Activated CD4-positive, alpha-beta T cell treated with anti-CD3 and anti-CD28 coated beads, Interleukin-2, amount 50 U/mL, for 48 hours (primary cell): ENCODE measurements around the gene KCNIP3.
"Not testable (repeated sequence)": the region's sequence is repeated elsewhere in the genome, so short reads cannot be mapped to it uniquely, and the experiment has no call there.

Source experiments
- DNase-seq, 2 experiments: peaks; one replicate each; pipeline ENCODE4 v3.0.0-alpha.2; 2020

KCNIP3 gene

DNA sequence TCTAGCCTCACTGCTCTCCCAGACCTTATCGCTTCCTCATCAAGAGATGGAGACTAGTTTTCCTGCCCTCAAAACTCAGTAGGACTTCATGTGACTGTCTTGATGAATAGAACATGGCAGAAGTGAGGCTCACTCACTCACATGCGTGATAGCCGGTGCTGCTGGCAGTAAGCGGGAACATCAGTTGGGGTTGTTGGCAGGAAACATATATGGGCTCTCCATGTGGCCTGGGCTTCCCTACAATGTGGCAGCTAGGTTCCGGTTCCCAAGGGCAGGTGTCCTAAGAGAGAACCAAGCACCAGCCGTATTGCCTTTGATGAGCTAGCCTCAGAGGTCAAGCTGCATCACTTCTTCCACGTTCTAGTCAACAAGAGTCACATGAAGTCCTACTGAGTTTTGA lies 90.2 kb downstream of the KCNIP3 start:
- no peak for DNase-seq

DNA sequence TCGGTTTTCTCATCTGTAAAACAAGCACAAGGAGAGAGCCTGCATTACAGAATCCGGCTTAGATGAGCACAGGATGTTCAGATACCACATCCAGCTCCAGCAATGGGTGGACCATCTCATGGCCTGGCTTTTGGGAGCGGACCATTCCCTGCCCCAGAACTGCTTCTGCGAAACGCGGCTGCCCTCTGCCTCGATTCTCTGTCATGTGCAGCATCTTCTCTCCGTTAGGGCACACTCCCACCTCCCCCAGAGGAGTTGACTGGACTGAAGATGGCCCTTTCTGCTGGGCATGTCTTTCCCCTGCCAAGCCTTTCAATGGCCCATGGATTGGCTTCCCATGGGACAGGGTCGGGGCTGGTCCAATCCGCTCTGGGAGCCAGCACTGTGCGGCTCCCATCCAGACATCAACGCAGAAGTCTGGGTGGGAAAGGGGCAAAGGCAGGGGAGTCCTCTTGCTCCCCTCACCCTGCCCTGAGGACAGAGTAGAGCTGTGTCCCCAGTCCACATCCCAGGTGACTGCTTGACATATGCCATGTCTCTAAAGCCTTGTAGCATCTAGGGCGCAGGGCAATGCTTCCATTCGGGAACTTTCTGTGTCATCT lies 91.0 kb downstream of the KCNIP3 start:
- DNase-seq, result no peak

DNA sequence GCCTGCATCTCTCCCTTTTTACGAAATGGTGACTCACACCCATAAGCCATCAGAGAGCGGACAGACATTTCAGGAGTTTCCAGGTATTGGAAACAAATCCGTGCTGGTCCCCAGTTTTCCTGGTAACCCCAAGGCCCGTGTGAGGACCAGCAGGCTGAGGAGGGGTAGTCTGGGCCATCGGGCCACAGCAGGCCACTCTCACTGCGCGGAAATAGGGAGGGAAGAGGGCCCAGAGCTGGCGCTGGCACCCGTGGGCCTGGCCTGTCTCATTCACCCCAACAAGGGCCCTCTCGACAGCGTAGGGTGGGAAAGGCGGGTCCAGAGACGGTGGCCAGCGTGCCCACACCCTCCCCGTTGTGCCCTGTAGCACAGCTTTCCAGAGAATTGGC lies 91.7 kb downstream of the KCNIP3 start:
- DNase-seq, result no peak

DNA sequence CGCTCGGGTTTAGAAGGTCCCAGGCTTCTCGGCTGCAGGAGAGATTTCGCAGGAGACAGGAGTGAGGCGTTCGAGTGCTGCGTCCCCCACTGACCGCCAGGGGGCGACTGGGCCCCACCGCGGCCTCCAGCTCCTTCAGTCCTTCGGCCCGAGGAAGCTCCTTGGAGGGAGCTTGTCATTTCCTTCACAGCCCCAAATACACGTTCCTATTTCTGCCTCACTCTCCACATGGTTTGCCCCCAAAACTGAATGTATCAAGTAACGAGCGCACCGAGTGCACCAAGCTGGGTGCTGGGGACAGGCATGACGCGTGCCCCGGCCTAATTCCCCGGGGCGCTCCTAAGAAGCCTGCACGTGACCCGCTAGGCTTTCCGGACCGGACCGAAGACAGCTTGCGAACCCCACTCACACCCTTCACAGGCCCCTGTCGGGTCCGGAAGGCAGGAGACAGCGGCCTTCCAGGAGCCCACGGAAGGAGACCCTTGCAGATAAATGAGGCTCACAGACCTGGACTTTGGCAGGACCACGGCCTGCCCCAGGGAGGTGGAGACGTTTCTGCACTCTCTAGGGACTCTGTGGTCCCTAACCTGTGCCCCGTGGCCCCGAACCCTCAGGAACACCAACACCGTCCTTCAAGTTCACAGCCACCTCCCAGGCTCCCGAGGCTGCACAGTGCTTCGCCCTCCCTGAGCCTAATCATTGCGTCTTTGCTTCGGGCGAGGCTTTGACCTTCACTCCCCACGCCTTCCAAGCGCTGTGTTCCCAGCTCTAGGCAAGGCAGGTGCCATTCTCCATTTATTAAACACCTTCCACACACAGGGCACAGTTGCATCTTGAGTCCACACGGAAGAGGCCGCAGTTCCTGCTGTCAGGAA lies 92.3 kb downstream of the KCNIP3 start:
- peak; percentile 61 to 69 for DNase-seq

DNA sequence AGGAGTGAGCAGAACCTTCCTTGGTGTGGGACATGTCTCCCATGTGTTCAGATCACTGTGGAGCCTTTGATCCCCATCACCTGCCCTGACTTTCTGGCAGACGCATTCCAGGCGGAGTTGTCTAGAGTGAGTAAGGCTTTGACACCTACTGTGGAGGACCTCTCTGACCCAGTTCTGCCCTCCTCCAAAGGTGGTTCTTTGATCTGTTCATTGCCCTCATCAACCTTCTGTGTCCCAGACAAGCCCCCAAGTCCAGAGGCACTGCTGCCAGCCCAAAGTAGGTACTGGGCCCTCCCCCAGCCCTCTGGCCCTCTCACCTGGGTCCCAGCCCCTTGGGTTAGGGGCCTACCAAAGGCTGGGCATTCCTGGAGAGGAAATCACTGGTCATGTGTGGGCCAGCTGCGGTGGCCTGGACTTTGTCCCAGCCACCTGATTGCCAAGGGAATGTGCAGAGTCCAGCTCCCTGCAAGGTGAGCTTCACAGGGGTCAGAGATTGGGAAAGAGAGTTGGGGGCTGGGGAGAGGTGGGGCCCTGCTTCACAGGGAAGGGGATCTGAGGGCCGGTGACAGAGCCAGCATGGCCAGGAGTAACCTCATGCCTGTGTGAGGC lies 93.2 kb downstream of the KCNIP3 start:
- no peak for DNase-seq

DNA sequence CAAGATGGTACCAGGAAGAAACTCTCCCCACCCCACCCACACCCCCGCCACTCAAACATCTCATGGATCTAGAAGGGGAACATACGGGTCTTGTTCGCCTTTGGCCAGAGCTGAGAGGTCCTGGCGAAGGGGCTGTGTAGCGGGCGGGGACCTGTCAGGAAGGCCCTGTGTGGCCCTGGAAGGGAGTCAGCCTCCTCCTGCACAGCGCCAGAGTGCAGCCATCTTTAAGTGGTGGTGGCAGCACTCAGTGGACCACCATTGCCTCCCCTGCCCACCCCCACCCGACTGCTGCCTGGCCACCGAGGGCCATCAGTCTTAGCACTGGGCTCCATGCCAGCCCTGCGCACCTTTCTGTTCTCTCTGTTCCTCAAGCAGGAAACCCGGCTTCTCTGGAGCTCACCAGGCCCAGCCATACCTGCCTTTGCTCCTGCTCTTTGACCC lies 93.8 kb downstream of the KCNIP3 start:
- no peak for DNase-seq

DNA sequence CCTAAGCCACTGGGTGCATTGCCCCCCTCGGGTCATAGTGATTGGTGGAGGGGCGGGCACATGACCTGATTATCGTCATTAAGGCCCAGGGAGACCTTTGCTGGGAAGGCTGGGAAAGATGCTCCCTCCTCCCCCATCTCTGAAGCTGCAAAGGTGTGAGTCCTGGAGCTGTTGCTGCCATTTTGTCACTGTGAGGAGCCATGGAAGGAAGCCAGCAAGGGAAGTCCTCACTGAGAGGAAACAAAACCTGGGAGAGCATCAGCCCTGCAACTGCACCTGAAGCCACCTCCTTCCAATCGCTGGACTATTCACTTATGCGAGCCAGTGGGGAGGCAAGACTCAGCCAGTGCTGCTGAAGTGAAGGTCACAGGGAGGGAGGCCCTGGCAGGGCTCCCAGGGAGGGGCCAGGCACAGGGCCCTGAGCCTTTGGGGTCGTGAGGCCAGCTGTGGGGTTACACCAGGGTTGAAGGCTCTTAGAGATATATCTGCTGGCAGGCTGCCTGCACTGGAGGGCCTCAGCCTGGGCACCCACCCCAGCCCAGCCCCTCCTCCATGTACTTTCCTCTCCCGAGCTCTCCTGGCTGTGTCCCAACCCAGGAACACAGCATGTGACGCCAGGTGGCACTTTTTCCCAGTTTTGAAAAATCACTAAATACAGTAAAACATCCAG lies 94.6 kb downstream of the KCNIP3 start:
- no peak for DNase-seq

DNA sequence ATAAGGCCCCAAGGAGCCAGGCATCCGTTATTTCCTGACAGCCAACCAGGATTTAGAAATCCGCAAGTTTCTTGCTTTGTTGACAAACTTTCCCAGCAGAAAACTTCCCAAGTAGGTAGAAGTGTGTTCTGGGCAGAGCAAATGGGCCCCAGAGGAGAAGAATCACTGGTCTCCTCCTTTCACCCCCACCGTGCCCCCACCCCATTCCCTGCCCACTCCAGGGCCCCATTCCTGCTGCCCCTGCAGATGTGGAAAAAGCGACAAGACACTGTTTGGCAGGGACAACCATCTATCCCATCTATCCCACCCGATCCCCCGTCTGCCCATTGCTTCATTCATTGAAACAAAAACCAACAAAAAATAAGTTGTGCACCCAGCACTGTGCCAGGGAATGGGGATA lies 95.2 kb downstream of the KCNIP3 start:
- no peak for DNase-seq

DNA sequence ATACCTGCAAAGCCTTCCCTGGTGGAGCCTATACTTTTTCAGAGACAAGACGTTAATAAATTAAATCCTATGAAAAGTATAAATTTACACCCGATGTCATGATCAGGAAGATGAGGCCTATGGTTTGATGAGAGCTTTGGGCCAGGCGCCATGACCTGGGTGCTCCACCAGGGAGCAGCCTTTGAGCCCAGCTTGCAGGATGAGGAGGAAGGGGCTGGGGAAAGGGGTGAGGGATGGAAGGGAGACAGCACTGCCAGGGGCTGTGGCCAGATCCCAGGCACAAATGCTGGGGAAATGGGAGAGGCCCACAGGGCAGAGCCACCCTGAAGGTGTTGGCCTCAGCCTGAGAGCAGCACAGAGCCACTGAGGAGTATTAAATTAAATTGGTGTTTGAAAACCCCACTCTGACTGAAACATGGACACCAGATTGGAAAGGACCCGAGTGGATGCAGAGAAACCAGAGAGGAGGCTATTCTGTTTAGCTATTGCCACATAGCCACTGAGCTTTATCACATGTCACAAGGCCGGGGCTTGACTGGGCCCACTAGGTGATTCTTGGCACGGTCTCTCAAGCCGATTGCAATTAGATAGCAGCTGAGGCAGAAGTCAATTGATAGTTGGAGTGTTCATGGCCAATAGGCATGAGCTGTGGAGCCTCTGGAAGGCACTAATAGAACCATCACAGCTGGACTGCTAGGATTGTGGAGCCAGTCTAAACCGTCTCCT lies 95.7 kb downstream of the KCNIP3 start:
- no peak for DNase-seq

DNA sequence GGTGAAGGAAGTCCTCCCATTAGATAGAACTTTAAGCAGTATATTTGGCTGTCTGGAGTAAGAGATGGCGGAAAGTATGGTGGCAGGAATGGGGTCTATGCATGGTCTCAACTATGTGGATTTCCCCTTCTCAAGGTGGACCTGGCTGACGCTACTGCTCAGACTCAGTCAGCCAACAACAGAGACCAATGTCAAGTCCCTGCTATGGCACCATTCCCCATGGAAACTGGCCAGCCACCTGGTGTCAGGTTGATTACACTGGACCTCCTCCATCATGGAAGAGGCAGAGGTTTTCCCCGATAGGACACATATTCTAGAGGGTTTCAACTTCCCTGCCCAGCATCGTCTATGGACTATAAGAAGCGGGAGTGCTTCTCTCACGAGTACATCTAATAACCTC lies 96.8 kb downstream of the KCNIP3 start:
- DNase-seq, result no peak

DNA sequence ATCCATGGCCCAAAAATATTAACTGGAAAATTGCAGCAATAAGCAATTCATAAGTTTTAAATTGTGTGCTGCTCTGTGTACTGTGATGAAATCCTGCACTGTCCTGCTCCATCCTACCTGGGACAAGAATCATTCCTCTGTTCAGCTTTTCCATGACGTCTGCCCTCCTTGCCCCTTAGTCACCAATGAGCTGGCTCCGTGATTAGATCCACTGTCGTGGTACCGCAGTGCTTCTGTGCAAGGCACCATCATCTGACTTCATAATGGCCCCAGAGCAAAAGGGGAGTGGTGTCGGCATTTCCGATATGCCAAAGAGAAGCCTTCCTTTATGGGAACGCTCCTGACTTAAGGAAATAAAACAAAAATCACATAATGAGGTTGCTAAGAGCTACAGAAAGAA lies 101.9 kb downstream of the KCNIP3 start:
- no peak for DNase-seq

DNA sequence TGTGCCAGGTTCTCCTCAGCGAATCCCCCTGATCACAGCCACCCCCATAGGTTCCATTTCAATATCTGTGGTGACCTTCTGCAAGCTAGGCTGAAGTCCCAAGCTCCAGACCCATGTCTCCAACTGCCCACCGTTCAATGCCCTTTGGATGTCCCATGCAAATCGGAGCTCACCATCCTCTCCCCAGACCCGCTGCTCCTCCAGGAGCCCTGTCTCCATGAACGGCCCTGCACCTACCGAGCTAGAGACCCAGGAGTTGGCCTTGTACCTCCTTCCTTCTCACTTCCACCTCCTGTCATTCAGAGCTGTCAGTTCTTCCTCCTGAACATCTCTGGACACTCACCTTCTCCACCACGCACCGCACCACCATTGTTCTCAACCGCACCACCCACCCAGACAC lies 104.3 kb downstream of the KCNIP3 start:
- no peak for DNase-seq

DNA sequence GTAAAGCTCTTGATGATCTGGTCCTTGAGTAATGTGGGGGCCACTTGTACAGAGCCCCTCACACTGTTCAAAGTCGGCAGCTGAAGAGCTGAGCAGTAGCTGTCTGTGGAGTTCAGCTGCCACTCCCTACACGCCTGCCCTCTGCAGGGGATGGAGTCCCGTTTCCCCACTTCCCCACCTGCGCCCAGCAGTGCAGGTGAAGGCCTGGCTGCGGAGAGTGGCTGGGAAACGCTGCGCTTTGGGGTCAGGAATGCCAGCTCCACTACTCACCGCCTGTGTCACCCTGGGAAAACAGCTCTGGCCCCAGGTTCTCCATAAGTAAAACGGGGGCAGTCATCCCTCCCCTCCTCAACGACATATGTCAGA lies 104.8 kb downstream of the KCNIP3 start:
- DNase-seq, result not testable (repeated sequence)

DNA sequence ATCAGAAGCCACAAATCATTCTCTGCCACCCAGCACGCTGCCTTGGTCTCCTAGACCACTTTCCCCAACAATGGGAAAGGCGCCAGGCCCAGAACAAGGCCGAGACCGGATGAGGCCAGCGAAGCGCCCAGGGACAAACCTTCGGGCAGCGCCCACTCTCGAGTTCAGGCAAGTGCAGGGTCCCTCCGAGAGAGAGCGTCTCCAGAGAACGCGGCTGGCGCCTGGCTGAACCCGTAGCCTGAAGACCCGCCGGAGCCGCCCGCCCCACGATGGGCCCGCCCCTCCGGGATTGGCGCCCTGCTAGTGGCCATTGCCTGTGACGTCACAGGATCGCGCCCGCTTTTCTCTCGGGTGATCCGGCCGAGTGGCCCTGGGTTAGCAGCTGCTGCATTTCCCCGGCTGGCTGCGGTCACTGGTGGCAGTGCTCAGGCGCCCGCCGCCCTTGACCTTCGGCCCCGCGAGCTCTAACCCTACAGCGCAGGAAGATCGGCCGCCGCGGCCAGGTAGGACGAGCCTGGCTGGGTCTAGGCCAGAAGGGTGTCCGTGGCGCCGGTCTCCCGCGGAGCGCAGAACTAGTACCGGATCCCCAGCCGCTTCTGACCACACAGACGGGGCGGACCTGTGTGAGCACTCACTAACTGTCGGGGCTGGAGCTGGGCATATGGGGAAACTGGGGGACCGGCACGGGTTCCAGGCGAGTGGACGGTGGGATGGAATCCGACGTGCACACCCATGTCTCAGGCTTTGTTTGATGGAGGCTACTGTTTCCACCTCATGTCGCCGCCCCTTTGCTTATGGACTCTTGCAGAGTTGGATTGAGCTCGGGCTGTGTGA lies 105.4 kb downstream of the KCNIP3 start, which contains the start of gene FAHD2A:
FAHD2A (plus strand) TSS at position 339 of the 834 bp plus-strand sequence. CDS start 2,851 bp downstream, outside the sequence.
- peak; percentile 97 to 98 for DNase-seq

DNA sequence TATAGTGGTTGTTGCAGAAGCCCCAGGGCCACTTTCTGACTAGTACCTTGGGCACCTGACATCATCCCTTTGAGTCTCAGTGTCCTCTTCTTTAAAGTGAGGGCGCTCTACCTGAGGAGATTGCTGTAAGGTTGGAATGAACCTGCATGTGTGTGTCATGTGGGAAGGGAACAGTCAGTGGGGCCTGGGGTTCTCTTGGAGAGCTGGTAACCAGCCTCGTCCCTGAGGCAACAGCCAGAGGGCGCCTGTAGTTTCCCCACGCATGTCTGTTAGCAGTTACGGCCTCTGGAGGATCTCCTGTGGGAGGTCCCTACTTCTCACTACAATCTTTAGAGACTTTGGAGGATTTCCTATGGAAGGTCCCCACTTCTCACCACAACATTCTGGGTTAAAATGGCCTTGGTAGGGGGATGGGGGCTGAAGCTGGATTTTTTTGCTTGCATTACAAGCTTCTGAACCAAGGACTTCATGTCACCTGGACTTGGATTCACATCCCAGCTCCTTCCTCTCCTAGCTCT lies 106.1 kb downstream of the KCNIP3 start:
- peak; percentile 42 to 50 for DNase-seq

DNA sequence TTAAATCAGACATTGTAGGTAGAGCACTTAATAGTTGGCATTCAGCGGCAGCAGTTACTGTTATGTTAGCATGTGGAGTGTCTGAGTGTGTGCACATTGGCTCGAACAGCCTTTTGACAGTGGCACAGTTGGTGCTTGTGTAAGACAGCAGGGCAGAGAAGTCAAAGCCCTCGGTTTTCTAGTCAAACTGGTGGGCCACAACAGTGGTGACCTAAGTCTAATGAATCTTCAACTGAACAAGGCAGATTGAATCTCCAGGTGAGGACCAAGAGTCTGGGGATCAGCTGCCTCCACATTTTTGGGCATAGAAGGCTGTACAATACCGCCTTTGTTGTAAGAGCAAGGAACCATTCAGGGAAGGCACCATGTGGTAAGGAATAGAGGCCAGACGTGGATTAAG lies 106.7 kb downstream of the KCNIP3 start:
- not testable (repeated sequence) for DNase-seq

DNA sequence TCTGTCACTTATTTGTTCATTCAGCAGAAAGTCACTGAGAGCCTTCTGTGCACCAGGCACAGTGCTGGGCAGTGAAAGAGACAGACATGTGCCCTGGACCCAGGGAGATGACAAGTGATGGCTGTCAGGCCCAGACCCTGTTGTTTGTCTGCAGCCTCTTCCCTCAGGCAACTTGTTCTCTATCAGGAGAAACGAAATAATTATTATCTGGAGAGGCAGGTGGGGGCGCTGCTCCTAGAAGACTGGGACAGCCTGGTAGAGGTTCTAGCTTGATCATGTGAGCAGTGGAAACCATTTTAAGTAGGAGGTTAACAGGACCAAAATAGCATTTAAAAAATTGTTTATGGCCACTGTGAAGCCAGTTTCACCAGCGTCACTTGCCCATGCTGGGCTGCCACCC lies 107.5 kb downstream of the KCNIP3 start:
- not testable (repeated sequence) for DNase-seq

DNA sequence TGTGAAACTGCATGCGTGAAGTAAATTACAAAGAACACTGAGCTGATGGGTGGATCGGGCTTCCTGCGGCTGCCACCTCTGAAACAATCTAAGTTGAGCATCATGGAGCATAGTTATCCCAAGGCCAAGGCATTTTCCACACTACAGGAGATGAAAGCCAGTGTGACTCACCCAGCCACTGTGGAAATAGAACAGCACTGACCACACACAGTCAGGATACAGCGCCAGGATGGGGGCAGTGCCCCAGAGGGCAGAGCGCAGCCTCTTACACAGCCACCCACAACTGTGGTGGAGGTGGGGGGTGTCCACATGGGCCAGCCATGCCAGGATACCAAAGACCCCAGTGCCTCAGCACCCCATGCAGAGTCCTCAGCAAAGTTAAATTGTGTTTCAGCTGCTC lies 114.1 kb downstream of the KCNIP3 start:
- not testable (repeated sequence) for DNase-seq

DNA sequence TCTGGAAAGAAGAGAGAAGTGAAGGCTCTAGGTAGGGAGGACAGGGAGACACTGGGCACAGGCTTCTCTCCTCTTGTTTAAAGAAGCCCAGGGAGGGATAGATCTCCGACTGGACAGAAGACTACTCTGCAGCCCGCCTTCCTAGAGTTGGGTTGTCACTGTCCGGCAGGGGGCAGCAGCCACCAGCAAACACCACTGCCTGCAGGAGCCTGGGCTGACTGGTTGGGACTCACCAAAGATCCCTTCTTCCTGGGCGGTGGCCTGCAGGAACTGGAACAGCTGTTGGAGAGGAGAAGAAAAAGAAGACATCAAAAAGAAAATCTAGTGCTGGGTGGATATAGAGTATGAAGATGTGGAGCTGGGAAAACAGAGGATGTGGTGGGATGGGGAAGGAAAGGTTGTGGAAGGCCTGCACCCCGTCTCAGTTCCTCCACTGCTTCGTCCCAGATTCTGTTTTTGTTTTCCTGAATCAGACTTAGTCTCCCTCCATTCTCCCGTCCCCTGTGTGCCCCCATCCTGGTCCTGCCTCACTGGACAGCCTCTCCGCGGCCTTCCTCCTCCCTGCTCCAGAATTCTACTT lies 117.0 kb downstream of the KCNIP3 start:
- peak; percentile 72 to 77 for DNase-seq

DNA sequence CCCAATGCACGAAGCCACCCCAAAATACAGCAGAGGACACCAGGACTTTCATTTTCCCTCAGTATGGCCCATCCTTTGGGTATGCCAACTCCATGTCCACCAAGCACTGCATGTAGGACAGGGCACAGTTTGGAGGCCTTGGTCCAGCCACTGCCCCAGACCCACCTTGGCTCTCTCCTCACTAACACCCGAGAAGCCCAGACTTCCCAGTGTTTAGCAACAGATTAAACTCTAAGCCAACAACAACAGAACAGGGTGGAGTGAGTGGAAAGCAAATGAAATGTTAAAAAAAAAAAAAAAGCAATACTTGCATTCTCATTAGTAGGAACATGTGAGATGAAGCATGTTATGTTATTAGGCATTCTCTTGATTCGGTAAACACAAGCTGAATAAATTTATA lies 118.0 kb downstream of the KCNIP3 start:
- not testable (repeated sequence) for DNase-seq

DNA sequence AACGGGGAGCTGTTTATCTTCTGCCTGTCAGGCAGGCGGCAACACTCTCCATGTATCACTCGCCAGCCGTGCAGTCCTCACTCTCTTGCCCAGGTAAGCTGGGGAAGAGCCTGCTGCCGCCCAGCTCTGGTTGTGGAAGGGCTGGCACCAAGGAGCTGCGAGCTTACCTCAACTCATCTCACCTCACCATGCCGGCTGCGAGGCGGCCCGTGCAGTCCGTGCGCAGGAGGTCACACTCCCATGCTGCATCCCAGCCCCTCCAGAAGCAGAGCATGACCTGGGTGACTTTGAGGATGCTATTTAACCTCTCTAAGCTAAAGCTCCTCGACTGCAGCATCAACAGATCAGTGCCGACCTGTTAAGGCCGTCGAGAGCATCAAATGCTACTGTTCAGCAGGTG lies 118.4 kb downstream of the KCNIP3 start:
- DNase-seq, result not testable (repeated sequence)
